Activated CD4-positive, alpha-beta T cell treated with anti-CD3 and anti-CD28 coated beads, Interleukin-2, Interleukin-6, amounts not matched to agents 100 ng/mL and 50 ng/mL, durations not matched to agents 16 hours and 8 hours (primary cell): Measurements from ENCODE around the gene PHF1.
A peak's percentile ranks its signal among the peaks of the same experiment; 100 is the strongest.
"Not testable (repeated sequence)": the region's sequence is repeated elsewhere in the genome, so short reads cannot be mapped to it uniquely, and the experiment has no call there.

ENCODE experiments used
- DNase-seq: peaks from one replicate; pipeline ENCODE4 v3.0.0-alpha.2; 2020

PHF1 gene

GRCh38 chr6:33410711-33411631 lies at the start of gene PHF1:
PHF1 (plus strand) TSS chr6:33411014; CDS start chr6:33412264, 1,250 bp downstream.
- no peak for DNase-seq

GRCh38 chr6:33363486-33363885 lies 47.3 kb upstream of the PHF1 start:
- not testable (repeated sequence) for DNase-seq

GRCh38 chr6:33364475-33365205 lies 46.2 kb upstream of the PHF1 start:
- DNase-seq, result not testable (repeated sequence)

GRCh38 chr6:33365206-33365971 lies 45.4 kb upstream of the PHF1 start:
- DNase-seq, result not testable (repeated sequence)

GRCh38 chr6:33367009-33367714 lies 43.7 kb upstream of the PHF1 start:
- DNase-seq, result no peak

GRCh38 chr6:33367715-33368025 lies 43.1 kb upstream of the PHF1 start:
- not testable (repeated sequence) for DNase-seq

- not testable (repeated sequence) for DNase-seq
Observed at GRCh38 chr6:33371901-33372300, 38.9 kb upstream of the PHF1 start.

- DNase-seq, result no peak
Observed at GRCh38 chr6:33372526-33373123, 38.2 kb upstream of the PHF1 start.

GRCh38 chr6:33373960-33374910 lies 36.6 kb upstream of the PHF1 start:
- DNase-seq, result no peak

- DNase-seq, result no peak
Observed at GRCh38 chr6:33375143-33375671, 35.6 kb upstream of the PHF1 start.

- no peak for DNase-seq
Observed at GRCh38 chr6:33377171-33377570, 33.6 kb upstream of the PHF1 start.

GRCh38 chr6:33379184-33379583 lies 31.6 kb upstream of the PHF1 start:
- DNase-seq, result not testable (repeated sequence)

GRCh38 chr6:33380272-33380981 lies 30.4 kb upstream of the PHF1 start:
- DNase-seq, result no peak

- no peak for DNase-seq
Observed at GRCh38 chr6:33383427-33384185, 27.2 kb upstream of the PHF1 start.

- DNase-seq, result no peak
Observed at GRCh38 chr6:33384581-33385020, 26.2 kb upstream of the PHF1 start.

GRCh38 chr6:33390173-33390572 lies 20.6 kb upstream of the PHF1 start:
- DNase-seq, result no peak

- no peak for DNase-seq
Observed at GRCh38 chr6:33390767-33391277, 20.0 kb upstream of the PHF1 start.

- DNase-seq, result peak; percentile 100
Observed at GRCh38 chr6:33391278-33391921, 19.4 kb upstream of the PHF1 start, which contains the start of gene KIFC1. KIFC1 (plus strand) TSS chr6:33391823; CDS start chr6:33391986, 163 bp downstream.
